DMS153 treated with DMSO at 0.1 percent for 48 hours (cell line): ENCODE results near the gene KPTN.

Source experiments
- DNase-seq: peaks from one replicate; lab custom pipeline; 2025; ENCODE audit not compliant: unreplicated experiment; lab: John Stamatoyannopoulos, UW

KPTN gene

GRCh38 chr19:47470447-47471195 is 13.4 kb downstream of the KPTN start:
- DNase-seq, result no peak

GRCh38 chr19:47469719-47470118 is 14.3 kb downstream of the KPTN start:
- no peak for DNase-seq

DNA sequence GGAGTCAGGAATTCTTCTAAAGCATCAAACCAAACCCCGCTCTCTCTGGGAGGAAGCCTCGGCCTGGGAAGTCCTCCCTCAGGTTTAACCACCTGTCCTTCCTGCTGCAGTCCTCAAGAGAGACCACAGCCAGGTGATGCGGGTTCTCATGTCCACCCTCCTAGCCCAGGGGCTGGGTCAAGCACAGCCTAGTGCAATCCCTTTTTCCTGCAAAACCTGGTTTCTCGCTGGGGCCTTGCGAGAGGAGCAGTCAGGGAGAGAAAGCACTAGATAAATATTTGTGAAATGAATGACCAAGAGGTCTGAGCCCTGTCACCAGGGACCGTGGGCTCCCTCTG is 14.7 kb downstream of the KPTN start:
- no peak for DNase-seq

DNA sequence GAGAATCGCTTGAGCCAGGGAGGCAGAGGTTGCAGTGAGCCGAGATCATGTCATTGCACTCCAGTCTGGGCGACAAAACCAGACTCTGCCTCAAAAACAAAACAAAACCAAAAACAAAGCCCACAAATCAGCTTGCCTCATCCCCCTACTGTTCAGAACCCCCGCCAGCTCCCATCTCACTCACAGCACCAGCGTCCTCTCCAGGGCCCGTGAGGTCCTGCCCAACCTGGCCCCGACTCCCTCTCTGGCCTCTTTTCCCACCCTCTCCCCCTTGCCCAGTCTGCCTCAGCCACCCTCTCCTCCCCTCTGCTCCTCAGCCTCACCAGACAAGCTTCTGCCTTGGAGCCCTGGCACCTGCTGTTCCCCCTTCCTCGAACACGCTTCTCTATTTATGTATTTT is 16.1 kb downstream of the KPTN start:
- DNase-seq, result no peak

- no peak for DNase-seq
Measured at GRCh38 chr19:47465957-47466356, 18.1 kb downstream of the KPTN start.

- DNase-seq, result no peak
Measured at GRCh38 chr19:47464675-47465419, 19.2 kb downstream of the KPTN start.

DNA sequence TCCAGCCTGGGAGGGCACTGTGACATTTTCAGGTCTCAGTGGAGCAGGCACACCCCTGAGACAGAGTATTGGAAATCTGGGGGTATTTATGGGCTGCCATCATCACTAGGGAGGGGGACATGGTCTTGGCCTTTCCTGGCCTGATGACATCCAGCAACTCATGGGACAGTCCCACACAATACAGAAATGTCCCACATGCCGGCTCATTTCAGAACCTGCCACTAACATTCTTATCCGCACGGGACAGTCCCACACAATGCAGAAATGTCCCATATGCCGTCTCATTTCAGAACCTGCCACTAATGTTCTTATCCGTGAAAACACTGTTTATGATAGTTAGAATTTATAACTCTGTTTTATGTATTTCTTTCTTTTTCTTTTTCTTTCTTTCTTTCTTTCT is 22.1 kb downstream of the KPTN start:
- no peak for DNase-seq

DNA sequence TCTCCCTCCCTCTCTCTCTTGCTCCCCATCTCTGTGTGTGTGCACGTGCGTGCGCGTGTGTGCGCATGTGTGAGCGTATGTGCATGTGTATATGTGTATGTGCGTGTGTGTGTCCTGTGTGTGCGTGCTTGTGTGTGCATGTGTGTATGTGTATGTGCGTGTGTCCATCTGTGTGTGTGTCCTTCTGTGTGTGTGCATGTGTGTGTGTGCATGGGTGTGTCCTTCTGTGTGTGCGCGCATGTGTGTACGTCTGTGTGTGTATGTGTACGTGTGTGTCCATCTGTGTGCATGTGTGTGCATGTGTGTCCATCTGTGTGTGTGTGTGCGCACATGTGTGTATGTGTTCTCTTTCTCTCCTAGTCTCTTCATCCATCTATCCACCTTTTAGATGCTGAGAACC is 24.5 kb downstream of the KPTN start:
- DNase-seq, result no peak

GRCh38 chr19:47458672-47459071 is 25.3 kb downstream of the KPTN start:
- DNase-seq, result no peak

- DNase-seq, result no peak
Measured at GRCh38 chr19:47456721-47457474, 27.1 kb downstream of the KPTN start.

GRCh38 chr19:47450478-47450877 is 33.5 kb downstream of the KPTN start:
- DNase-seq, result no peak

- DNase-seq, result no peak
Measured at GRCh38 chr19:47448360-47448727, 35.7 kb downstream of the KPTN start.

GRCh38 chr19:47447470-47448359 is 36.3 kb downstream of the KPTN start:
- DNase-seq, result peak; percentile 88

DNA sequence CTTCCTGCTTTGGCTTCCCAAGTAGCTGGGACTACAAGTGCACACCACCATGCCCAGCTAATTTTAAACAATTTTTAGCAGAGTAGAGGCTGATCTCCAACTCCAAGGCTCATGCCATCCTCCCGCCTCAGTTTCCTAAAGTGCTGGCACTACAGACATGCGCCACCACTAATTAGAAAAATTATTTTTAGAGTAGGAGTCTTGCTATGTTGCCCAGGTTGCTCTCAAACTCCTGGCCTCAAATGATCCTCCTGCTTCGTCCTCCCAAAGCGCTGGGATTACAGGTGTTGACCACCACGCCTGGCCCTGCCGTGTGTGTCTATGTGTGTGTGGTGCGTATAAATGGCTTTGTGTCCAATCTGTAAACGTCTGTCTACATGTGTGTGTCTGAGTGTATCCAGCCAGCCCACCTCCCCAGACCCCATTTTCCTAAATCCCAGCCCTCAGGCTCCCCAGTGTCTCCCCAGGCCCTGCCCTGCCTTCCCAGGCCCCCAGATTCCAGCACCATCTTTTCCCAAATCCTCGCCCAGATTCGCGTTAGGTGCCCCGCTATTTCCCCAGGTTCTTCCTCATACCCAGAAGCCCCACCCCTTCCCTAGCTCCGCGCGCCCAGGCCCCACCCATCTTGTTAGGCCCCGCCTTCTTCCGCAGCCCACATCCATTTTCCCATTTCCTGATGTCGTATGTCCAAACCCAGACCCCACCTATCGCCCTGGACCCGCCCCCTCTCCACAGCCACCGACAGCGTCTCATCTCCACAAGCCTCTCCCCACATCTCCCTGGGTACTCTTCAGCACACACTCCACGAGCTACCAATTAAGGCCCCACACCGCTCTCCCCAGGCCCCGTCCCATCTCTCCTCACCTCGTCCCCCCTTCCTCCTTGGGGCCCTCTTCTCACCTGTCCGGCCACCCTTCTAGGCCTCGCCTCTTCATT is 37.2 kb downstream of the KPTN start:
- DNase-seq, result peak; percentile 88

DNA sequence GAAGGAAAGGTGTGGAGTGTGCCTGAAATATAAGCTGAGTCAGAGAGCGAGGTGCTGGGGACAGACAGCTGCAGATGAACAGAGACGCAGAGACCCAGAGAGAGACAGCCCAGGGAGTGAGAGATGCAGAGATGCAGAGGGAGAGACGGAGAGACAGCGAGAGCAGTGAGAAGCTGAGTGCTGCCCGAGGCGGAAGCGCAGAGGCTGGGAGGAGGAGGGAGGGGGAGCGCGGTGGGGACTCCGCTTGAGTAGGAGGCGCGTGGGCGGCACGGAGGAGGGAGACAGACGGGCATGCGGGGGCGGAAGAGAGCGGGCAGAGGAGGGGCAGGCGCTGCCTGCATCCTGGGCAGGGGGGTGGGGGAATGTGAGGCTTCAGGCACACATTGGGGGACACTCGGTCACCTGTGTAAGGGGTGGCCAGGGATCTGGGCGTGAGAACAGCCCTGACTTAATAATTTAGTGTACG is 38.0 kb downstream of the KPTN start:
- DNase-seq, result peak; percentile 48

- no peak for DNase-seq
Measured at GRCh38 chr19:47445527-47445926, 38.5 kb downstream of the KPTN start.

DNA sequence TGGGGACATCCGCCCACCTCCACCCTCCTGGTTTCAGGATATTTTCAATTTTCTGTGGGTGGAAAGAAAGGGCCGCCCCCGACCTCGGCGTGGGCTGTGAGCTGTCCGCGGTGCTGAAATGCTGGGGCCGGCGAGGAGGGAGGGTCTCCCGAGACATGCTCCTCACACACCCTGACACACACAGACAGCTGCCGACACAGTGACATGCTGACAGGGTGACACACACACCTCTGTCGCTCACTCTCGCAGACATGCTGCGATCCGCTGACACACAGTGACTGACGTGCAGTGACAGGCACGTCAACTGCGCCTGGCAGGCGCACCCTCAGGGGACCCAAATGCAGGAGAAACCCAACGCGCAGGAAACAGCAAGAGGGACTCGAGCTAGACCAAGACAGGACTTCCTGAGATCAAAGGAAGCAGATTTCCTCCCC is 39.6 kb downstream of the KPTN start:
- DNase-seq, result no peak

GRCh38 chr19:47443331-47443730 is 40.7 kb downstream of the KPTN start:
- no peak for DNase-seq

DNA sequence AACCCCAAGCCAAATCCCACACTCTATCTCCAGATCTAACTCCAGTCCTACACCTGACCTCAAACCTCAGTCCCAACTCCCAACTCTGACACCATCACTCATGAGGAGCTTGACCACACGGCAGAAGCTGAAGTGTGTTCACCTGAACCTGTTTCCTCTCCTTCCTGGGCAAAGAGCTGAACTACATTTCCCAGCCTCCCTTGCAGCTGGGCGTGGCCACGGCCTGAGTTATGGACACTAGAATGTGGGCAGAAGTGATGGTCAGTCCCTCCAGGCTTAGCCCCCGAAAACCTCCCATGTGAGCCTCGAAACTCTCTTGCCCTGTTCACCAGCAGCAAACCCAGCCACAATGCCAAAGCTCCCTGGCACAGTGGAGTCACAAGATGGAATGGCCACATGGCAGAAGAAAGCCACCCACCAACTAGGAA is 45.2 kb downstream of the KPTN start:
- no peak for DNase-seq

DNA sequence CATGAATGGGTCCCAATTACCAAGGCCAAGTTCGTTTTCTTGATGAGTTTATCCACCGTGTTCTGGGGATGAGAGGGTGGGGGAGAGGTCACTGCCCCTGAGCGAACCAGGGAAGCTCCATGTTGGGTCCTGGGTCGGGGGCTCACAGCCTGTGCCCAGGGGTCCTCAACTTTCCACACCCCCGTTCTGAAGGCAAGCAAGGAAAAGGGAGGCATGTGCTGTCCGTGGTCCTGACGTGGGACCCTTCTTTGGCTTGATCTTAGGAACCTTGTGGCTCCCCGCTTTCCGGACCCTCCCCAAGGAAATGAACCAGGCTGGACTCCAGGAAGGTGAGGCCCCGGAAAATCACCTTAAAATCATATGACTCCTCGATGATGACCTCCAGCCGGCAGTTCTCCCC is 46.5 kb downstream of the KPTN start:
- no peak for DNase-seq
